Panc1 (cell line): Measurements from ENCODE around the gene LAMC2.

ENCODE experiments used
- CTCF ChIP-seq: fragments of 450-650 bp; IDR thresholded peaks from 2 replicates; pipeline ENCODE4 v1.5.1; 2017; ENCODE audit warnings: mild to moderate bottlenecking
- POLR2AphosphoS5 ChIP-seq: IDR thresholded peaks from 2 replicates; pipeline ENCODE4 v1.6.1; 2012; ENCODE audit warnings: mild to moderate bottlenecking, low read depth, low read length, moderate library complexity
- SIN3A ChIP-seq: IDR thresholded peaks from 2 replicates; pipeline ENCODE4 v1.6.1; 2012; ENCODE audit warnings: low read depth, mild to moderate bottlenecking, low read length, moderate library complexity, borderline replicate concordance; ENCODE audit not compliant: insufficient read depth
- TCF7L2 ChIP-seq: IDR thresholded peaks from 2 replicates; pipeline ENCODE4 v1.6.1; 2011; ENCODE audit warnings: mild to moderate bottlenecking, low read depth, low read length, inconsistent platforms
- TF ChIP-seq, protein P1 (sequence below), 2 experiments: IDR thresholded peaks; 2 replicates each; pipeline ENCODE4 v1.6.1; 2011 to 2012; ENCODE audit warnings: low read depth in 2 of 2, control low read depth in 1 of 2, low read length in 1 of 2, mild to moderate bottlenecking in 1 of 2, moderate library complexity in 1 of 2; ENCODE audit not compliant: insufficient read depth in 1 of 2

DNA sequence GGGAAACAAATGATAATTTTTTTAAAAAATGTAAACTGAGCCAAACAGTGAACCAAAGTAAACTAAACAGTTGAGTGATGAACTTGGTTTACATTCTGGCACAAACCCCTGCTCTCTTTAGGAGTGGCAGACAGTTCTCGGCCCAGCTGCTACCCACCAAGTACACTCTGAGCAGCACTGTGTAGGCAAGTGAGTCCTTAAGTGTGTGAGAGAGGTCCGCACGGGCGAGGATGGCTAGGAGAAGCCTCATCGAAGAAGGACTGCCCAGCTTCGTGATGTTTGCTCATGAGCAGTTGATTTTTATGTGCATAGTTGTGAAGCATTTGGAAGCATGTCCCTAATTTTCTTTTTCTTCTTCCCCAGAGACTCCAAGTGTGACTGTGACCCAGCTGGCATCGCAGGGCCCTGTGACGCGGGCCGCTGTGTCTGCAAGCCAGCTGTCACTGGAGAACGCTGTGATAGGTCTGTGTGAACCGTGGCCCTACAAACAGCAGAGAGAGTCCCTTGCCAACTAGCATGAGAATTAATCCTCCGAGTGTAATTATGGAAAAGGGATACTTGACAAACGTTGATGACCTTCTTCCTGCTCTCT is 32.1 kb downstream of the LAMC2 start:
- no peak for TF ChIP-seq CTCF
- TF ChIP-seq POLR2AphosphoS5: no peak
- TF ChIP-seq, protein P1, sequence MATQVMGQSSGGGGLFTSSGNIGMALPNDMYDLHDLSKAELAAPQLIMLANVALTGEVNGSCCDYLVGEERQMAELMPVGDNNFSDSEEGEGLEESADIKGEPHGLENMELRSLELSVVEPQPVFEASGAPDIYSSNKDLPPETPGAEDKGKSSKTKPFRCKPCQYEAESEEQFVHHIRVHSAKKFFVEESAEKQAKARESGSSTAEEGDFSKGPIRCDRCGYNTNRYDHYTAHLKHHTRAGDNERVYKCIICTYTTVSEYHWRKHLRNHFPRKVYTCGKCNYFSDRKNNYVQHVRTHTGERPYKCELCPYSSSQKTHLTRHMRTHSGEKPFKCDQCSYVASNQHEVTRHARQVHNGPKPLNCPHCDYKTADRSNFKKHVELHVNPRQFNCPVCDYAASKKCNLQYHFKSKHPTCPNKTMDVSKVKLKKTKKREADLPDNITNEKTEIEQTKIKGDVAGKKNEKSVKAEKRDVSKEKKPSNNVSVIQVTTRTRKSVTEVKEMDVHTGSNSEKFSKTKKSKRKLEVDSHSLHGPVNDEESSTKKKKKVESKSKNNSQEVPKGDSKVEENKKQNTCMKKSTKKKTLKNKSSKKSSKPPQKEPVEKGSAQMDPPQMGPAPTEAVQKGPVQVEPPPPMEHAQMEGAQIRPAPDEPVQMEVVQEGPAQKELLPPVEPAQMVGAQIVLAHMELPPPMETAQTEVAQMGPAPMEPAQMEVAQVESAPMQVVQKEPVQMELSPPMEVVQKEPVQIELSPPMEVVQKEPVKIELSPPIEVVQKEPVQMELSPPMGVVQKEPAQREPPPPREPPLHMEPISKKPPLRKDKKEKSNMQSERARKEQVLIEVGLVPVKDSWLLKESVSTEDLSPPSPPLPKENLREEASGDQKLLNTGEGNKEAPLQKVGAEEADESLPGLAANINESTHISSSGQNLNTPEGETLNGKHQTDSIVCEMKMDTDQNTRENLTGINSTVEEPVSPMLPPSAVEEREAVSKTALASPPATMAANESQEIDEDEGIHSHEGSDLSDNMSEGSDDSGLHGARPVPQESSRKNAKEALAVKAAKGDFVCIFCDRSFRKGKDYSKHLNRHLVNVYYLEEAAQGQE (IDR thresholded peaks at IDR 0.05; ENCODE audit: insufficient read depth in 1 of 2, low read depth in 2 of 2, low read length in 1 of 2): no peak
- no peak for TF ChIP-seq SIN3A
- no peak for TF ChIP-seq TCF7L2
